Mucosa of descending colon (tissue), 3 donors: ENCODE results near the gene PTPRK. TPM values are rescaled to one million over a fixed set of nuclear protein-coding genes. Genes with fewer than 3 reads are reported as not detected.

ENCODE experiments used
- ATAC-seq: fragments of 200-7000 bp; cut with Tn5 transposase; one replicate; pipeline ENCODE4 v1.9.1; 2020; ENCODE audit warnings: mild to moderate bottlenecking, moderate library complexity
- DNase-seq, 3 donors: peaks; one replicate each; pipeline ENCODE4 v3.0.0-alpha.2; 2020
- H3K36me3 ChIP-seq: fragments of 200-600 bp; one replicate; pipeline ENCODE4 v1.8.0; 2021; ENCODE audit warnings: low read depth, mild to moderate bottlenecking
- H3K4me1 ChIP-seq: fragments of 200-600 bp; one replicate; pipeline ENCODE4 v1.8.0; 2021; ENCODE audit warnings: low read depth, mild to moderate bottlenecking
- H3K4me3 ChIP-seq: fragments of 200-600 bp; one replicate; pipeline ENCODE4 v1.8.0; 2021; ENCODE audit warnings: mild to moderate bottlenecking
- H3K9me3 ChIP-seq: fragments of 200-600 bp; one replicate; pipeline ENCODE4 v1.8.0; 2021; ENCODE audit warnings: mild to moderate bottlenecking
- intact Hi-C, 2 donors: fragments of 100-400 bp; cut with DNase I in 1 of 2; cut with micrococcal nuclease in 1 of 2; formaldehyde crosslinking; loops; one replicate each; pipeline versions ENCODE4 v1.11.0 to v1.11.1; 2022; cut with DNase I, micrococcal nuclease
- total RNA-seq, 3 donors: library from RNA; stranded (reverse); fragmentation: NEBNext Ultra II Directional in 2 of 3; extraction: Animal tissue kit (Norgen Biotek cat#: 25700) in 2 of 3; gene quantifications; one replicate each; pipeline versions ENCODE4 v1.2.1 to v1.2.4, GENCODE V29; 2021 to 2023
- TF ChIP-seq, protein P1 (sequence below): fragments of 200-600 bp; IDR thresholded peaks from one replicate; pipeline ENCODE4 v1.8.0; 2022; ENCODE audit warnings: antibody characterized with exemption, mild to moderate bottlenecking
- donor health status: DM: no; HTN: no; CAD: no; lungs with moderate emphysema.
- donor health status: DM: no; HTN: no; CAD: no.
- donor health status: DM: no; HTN: yes; CAD: no.

PTPRK gene
- total RNA-seq, 3 donors from 2014 or later: 75.9 to 159 (median 86.7) TPM

DNA sequence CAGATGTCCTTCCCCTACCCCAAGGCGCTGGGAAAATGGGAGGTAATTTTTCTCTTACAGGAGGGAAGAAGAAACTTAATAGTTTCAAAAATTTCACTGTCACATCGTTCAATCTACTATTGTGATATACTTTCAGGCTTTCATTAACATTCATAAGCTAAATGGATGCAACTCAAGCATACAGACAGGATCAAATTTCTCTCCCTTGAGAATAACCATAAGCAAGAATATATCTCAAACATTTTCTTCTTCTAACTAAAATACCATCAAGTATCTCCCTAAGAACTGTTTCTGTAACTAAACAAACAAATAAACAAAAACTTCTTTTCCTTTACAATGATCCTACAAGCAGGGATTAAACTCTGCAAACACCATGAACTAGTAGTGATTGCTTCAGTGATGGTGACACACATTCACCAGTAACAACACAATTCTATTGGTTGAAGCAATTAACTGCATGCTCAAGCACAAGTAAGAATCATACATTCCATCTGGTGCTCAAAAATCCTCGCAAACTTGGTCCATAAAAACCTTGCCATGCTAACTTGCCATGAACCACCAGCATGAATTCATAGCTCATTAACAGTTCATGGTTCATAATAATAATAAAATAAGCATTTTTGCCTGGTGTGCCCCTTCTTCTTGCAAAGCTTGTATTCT is 183.8 kb downstream of the PTPRK start:
- TF ChIP-seq, protein P1, sequence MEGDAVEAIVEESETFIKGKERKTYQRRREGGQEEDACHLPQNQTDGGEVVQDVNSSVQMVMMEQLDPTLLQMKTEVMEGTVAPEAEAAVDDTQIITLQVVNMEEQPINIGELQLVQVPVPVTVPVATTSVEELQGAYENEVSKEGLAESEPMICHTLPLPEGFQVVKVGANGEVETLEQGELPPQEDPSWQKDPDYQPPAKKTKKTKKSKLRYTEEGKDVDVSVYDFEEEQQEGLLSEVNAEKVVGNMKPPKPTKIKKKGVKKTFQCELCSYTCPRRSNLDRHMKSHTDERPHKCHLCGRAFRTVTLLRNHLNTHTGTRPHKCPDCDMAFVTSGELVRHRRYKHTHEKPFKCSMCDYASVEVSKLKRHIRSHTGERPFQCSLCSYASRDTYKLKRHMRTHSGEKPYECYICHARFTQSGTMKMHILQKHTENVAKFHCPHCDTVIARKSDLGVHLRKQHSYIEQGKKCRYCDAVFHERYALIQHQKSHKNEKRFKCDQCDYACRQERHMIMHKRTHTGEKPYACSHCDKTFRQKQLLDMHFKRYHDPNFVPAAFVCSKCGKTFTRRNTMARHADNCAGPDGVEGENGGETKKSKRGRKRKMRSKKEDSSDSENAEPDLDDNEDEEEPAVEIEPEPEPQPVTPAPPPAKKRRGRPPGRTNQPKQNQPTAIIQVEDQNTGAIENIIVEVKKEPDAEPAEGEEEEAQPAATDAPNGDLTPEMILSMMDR: no peak
- peaks cover 8% of the 10 kb centered on the region for H3K4me1 ChIP-seq
- intact Hi-C loops: no loop called here
- H3K4me3 ChIP-seq: no peak overlapping the region
- ATAC-seq (no peak), DNase-seq (no peak)
- no peaks in the 10 kb centered on the region for H3K36me3 ChIP-seq
- H3K9me3 ChIP-seq: no peaks in the 10 kb centered on the region

DNA sequence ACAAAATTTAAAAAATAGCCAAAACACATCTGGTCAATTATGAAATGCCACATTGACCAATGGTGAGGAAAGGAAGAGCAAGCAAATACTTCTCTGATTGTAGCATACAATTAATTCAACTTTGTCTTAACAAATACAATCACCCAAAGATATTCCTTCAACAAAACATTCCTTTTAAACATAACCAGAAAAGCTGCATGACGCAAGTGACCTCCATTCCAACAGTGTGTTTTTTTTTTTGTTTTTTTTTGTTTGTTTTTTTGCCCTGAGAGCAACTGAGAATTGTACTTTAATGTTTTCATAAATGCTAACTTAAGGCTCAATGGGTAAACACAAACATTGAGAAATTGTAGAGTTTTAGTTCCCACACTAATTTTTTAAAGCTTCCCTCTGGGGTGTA is 184.4 kb downstream of the PTPRK start:
- Histone ChIP-seq H3K36me3 (no peaks in the 10 kb centered on the region), H3K4me1 (peaks cover 8% of the 10 kb centered on the region), H3K4me3 (no peak overlapping the region), H3K9me3 (no peaks in the 10 kb centered on the region)
- TF ChIP-seq, protein P1: no peak
- no peak for DNase-seq
- no peak for ATAC-seq
- intact Hi-C loops: no loop called here

DNA sequence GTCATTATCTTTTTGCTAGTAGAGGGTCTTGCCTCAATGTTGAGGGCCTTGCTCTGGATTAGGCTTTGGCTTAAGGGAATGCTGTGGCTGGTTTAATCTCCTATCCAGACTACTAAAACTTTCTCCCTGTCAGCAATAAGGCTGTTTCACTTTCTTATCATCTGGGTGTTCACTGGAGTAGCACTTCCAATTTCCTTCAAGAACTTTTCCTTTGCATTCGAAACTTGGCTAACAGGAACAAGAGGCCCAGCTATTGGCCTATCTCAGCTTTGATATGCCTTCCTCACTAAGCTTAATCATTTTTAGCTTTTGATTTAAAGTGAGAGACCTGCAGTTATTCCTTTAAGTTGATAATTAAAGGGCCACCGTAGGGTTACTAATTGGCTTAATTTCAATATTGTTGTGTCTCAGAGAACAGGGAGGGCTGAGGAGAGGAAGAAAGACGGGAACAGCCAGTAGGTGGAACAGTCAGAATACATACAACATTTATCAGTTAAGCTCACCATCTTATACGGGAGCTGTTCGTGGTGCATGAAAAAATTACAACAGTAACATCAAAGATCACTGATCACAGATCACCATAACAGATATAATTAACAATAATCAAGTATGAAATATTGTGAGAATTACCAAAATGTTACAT is 186.7 kb downstream of the PTPRK start:
- DNase-seq: no peak
- TF ChIP-seq, protein P1: no peak
- ATAC-seq: peak; percentile 58

DNA sequence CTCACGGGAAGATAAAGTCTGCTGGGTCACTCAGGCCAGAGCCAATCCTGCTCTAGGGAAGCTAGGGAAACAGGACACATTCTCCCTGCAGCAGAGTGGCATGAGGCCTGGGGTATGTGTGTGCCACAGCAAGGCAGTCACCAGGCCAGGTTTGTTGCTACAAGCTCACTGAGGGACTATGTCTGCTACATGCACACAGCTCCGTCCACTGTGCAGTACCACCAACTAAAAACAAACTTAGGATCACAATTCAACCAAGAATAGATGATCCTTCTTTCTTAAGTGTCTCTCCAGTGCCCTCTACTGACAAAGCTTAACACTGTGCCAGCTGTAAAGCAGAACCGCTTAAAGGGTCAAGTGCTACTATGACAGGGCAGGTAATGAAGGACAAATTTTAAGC is 192.5 kb downstream of the PTPRK start:
- H3K9me3 ChIP-seq: no peaks in the 10 kb centered on the region
- intact Hi-C loops: no loop called here
- peak in 2 of 3 donors; percentile 12 to 41 for DNase-seq
- ATAC-seq: peak; percentile 63
- H3K36me3 ChIP-seq: no peaks in the 10 kb centered on the region
- no peak overlapping the region for H3K4me3 ChIP-seq
- no peaks in the 10 kb centered on the region for H3K4me1 ChIP-seq
- TF ChIP-seq, protein P1: peak; percentile 25

More for the DNA sequence above, 186.7 kb downstream of the PTPRK start:
- Histone ChIP-seq H3K4me3 (no peak overlapping the region), H3K4me1 (peaks cover 4% of the 10 kb centered on the region), H3K36me3 (no peaks in the 10 kb centered on the region), H3K9me3 (no peaks in the 10 kb centered on the region)
- intact Hi-C loops: no loop called here

DNA sequence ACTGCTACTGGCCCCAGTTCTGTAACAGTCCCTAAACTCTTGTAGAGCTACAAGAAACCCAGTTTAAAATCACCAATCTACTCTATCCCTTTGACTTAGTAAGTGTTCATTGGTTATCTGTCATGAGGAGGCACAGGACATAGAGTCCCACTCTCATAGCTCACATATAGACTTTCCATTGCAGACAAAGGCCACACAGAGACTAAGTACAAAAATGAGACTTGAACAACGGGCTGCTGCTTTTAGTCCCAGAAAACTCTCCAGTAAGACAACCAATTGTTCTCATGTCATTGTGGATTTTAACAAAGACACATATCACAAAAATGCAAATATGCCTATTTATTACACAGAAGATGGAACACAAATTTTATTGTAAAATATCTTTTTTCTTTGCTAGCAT is 197.4 kb downstream of the PTPRK start:
- no peaks in the 10 kb centered on the region for H3K9me3 ChIP-seq
- H3K4me3 ChIP-seq: no peak overlapping the region
- intact Hi-C loops: no loop called here
- ATAC-seq (no peak), DNase-seq (no peak)
- no peaks in the 10 kb centered on the region for H3K4me1 ChIP-seq
- TF ChIP-seq, protein P1: no peak
- no peaks in the 10 kb centered on the region for H3K36me3 ChIP-seq
